T follicular helper cell (primary cell): ENCODE data around the gene EGFL7.
A peak's percentile ranks its signal among the peaks of the same experiment; 100 is the strongest.
"Not testable (repeated sequence)": the region's sequence is repeated elsewhere in the genome, so short reads cannot be mapped to it uniquely, and the experiment has no call there.

Source experiments
- DNase-seq: peaks from one replicate; pipeline ENCODE4 v3.0.0-alpha.2; 2020; ENCODE audit warnings: low read depth

The EGFL7 gene

GRCh38 chr9:136624184-136624951, 38.3 kb upstream of the EGFL7 start:
- no peak for DNase-seq

- DNase-seq, result no peak
These were observed 37.3 kb upstream of the EGFL7 start for GRCh38 chr9:136625101-136626065.

GRCh38 chr9:136626066-136626725, 36.5 kb upstream of the EGFL7 start:
- no peak for DNase-seq

GRCh38 chr9:136626740-136627642, 35.7 kb upstream of the EGFL7 start:
- DNase-seq, result no peak

GRCh38 chr9:136627703-136628102, 35.0 kb upstream of the EGFL7 start:
- no peak for DNase-seq

GRCh38 chr9:136628268-136628667, 34.4 kb upstream of the EGFL7 start:
- no peak for DNase-seq

- no peak for DNase-seq
These were observed 33.5 kb upstream of the EGFL7 start for GRCh38 chr9:136629001-136629878.

- peak; percentile 45 for DNase-seq
These were observed 32.6 kb upstream of the EGFL7 start for GRCh38 chr9:136629879-136630661.

GRCh38 chr9:136630662-136630992, 32.1 kb upstream of the EGFL7 start:
- DNase-seq, result no peak

- peak; percentile 75 for DNase-seq
These were observed 31.4 kb upstream of the EGFL7 start for GRCh38 chr9:136631038-136632000.

- DNase-seq, result not testable (repeated sequence)
These were observed 30.6 kb upstream of the EGFL7 start for GRCh38 chr9:136632072-136632471.

GRCh38 chr9:136632491-136633106, 30.1 kb upstream of the EGFL7 start:
- DNase-seq, result not testable (repeated sequence)

- no peak for DNase-seq
These were observed 27.8 kb upstream of the EGFL7 start for GRCh38 chr9:136634904-136635303.

GRCh38 chr9:136640171-136641111, 22.3 kb upstream of the EGFL7 start:
- no peak for DNase-seq

GRCh38 chr9:136642439-136642921, 20.2 kb upstream of the EGFL7 start:
- no peak for DNase-seq

GRCh38 chr9:136643596-136644342, 18.9 kb upstream of the EGFL7 start:
- no peak for DNase-seq
